Uterus (tissue), 4 donors: ENCODE data around the gene CAPZA3. TPM values are rescaled to one million over a fixed set of nuclear protein-coding genes. Genes with fewer than 3 reads are reported as not detected.
"Not testable (repeated sequence)": the region's sequence is repeated elsewhere in the genome, so short reads cannot be mapped to it uniquely, and the experiment has no call there.

Experiments used
- DNase-seq, 2 donors: peaks; one replicate each; pipeline ENCODE4 v3.0.0-alpha.2; 2019 to 2020
- H3K27ac ChIP-seq, 2 donors: fragments of 200-600 bp; sonication (generic); 1 replicate in 1 of 2; 2 replicates in 1 of 2; pipeline ENCODE4 v1.5.1; 2016 to 2018
- H3K27me3 ChIP-seq, 2 donors: fragments of 200-600 bp; sonication (generic); one replicate each; pipeline ENCODE4 v1.5.1; 2018 to 2019; ENCODE audit warnings: control low read depth in 1 of 2
- H3K36me3 ChIP-seq, 2 donors: fragments of 200-600 bp; sonication (generic); one replicate each; pipeline ENCODE4 v1.5.1; 2019; ENCODE audit warnings: control low read depth in 1 of 2
- H3K4me1 ChIP-seq, 2 donors: fragments of 200-600 bp; sonication (generic); one replicate each; pipeline ENCODE4 v1.5.1; 2018 to 2019; ENCODE audit warnings: control low read depth in 1 of 2
- H3K4me3 ChIP-seq, 2 donors: fragments of 200-600 bp; sonication (generic); 1 replicate in 1 of 2; 2 replicates in 1 of 2; pipeline ENCODE4 v1.5.1; 2018 to 2019; ENCODE audit warnings: mild to moderate bottlenecking in 1 of 2
- H3K9me3 ChIP-seq, 2 donors: fragments of 200-600 bp; sonication (generic); one replicate each; pipeline ENCODE4 v1.5.1; 2019; ENCODE audit warnings: control low read depth in 1 of 2
- POLR2A ChIP-seq, 2 donors: fragments of 450-650 bp; IDR thresholded peaks; one replicate each; pipeline ENCODE4 v1.6.1; 2016; ENCODE audit warnings: antibody characterized with exemption in 2 of 2, mild to moderate bottlenecking in 1 of 2, moderate library complexity in 1 of 2
- intact Hi-C: fragments of 100-400 bp; cut with DNase I; formaldehyde crosslinking; loops from one replicate; pipeline ENCODE4 v1.15.1; 2023; ENCODE audit warnings: low total_unique reads
- total RNA-seq, 4 donors: library from RNA; depleted of rRNA in 3 of 4; stranded (reverse); fragments of >200 nt in 3 of 4; gene quantifications; one replicate each; pipeline versions ENCODE4 v1.1.0 to v1.2.4, GENCODE V29; 2014 to 2023
- TF ChIP-seq, protein P1 (sequence below), 4 experiments: fragments of 200-600 bp in 2 of 4; fragments of 450-650 bp in 2 of 4; sonication (generic) in 2 of 4; IDR thresholded peaks; one replicate each; pipeline ENCODE4 v1.5.1; 2016 to 2019; ENCODE audit warnings: antibody characterized with exemption in 4 of 4, mild to moderate bottlenecking in 2 of 4, moderate library complexity in 1 of 4
- donor health status: DM: yes; HTN: yes; CAD: no.

CAPZA3 gene
- under 1 TPM in 1 of 4 donors, not detected in 3; 0.35 TPM for total RNA-seq

DNA sequence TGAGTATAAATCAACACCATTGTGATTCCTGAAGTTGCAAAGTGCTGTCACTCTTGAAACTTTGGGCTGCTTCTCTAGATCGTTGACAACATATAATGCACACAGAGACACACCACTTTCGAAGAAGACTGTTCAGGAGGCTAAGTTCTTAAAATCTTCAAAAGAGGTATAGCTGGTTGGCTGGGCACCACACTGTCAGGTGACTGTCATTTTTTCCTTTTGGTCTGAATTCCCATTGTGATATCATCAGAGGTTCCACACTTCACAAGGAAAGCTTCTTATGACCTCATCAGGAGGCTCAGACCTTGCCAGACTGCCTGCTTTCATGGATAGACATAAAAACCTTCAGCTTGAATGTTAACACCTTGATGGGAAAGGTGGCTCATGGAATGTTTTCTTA lies at the start of gene CAPZA3, which contains the start of gene PLCZ1:
Gene CAPZA3, plus strand, starts transcription at position 301 of the 400 bp plus-strand sequence. CDS start 150 bp downstream, outside the sequence.
Gene PLCZ1, minus strand, starts transcription at position 194 of the 400 bp plus-strand sequence. CDS start 641 bp downstream, outside the sequence.
- Histone ChIP-seq H3K9me3 (no peaks in the 10 kb centered on the region), H3K27ac (no peak within 1 kb of the TSS), H3K4me1 (no peaks in the 10 kb centered on the region), H3K4me3 (no peak within 1 kb of the TSS), H3K36me3 (no peaks in the 10 kb centered on the region), H3K27me3 (no peaks in the 10 kb centered on the region)
- intact Hi-C loops, result no loop called here
- no peak for DNase-seq
- TF ChIP-seq, protein P1, sequence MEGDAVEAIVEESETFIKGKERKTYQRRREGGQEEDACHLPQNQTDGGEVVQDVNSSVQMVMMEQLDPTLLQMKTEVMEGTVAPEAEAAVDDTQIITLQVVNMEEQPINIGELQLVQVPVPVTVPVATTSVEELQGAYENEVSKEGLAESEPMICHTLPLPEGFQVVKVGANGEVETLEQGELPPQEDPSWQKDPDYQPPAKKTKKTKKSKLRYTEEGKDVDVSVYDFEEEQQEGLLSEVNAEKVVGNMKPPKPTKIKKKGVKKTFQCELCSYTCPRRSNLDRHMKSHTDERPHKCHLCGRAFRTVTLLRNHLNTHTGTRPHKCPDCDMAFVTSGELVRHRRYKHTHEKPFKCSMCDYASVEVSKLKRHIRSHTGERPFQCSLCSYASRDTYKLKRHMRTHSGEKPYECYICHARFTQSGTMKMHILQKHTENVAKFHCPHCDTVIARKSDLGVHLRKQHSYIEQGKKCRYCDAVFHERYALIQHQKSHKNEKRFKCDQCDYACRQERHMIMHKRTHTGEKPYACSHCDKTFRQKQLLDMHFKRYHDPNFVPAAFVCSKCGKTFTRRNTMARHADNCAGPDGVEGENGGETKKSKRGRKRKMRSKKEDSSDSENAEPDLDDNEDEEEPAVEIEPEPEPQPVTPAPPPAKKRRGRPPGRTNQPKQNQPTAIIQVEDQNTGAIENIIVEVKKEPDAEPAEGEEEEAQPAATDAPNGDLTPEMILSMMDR (IDR thresholded peaks at IDR 0.05), result no peak
- TF ChIP-seq POLR2A (IDR thresholded peaks at IDR 0.05), result no peak

DNA sequence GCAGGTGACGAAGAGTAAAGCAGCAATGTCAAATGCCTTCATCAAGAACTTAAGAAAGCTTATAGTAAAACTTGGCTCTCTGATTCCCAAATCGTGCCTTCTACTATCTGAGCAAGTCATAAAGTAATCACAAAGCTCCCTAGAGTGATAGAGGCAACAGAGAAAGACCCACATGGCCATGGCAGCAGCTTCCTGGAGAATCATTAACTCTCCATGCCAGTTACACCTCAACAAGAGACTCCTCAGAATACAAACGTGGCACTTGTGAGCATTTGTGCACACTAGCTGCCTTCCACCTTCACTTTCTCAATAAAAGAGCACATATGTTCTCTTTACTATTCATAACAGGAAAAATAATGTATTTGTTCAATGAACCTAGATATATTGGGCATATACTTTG lies 48.1 kb upstream of the CAPZA3 start:
- H3K27ac ChIP-seq, result no peak overlapping the region

DNA sequence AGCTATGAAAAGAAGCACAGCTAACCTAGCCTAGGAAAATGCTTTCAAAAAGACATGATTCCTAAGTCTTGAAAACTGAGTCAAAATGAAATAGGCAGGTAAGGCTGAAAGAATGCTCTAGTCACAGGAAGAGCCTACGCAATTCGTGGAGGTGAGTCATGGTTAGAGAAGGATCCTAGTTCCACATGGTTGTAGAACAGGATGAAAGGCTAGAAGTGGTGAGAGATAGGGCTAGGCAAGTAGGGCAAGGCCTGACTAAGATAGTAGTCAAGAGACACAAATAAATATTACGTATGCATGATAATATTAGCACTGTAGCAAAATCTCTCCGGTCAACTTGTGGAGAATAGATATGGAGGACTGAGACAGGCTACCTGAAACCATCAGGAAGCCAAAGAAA lies 47.3 kb upstream of the CAPZA3 start:
- intact Hi-C loops, result no loop called here
- no peaks in the 10 kb centered on the region for H3K9me3 ChIP-seq
- no peak overlapping the region for H3K4me3 ChIP-seq
- H3K4me1 ChIP-seq, result no peaks in the 10 kb centered on the region
- H3K27ac ChIP-seq, result no peak overlapping the region
- no peak for DNase-seq
- no peaks in the 10 kb centered on the region for H3K36me3 ChIP-seq
- TF ChIP-seq POLR2A (IDR thresholded peaks at IDR 0.05), result no peak
- TF ChIP-seq, protein P1 (IDR thresholded peaks at IDR 0.05), result no peak
- H3K27me3 ChIP-seq, result no peaks in the 10 kb centered on the region

More for the DNA sequence above, 48.1 kb upstream of the CAPZA3 start:
- DNase-seq, result no peak
- intact Hi-C loops, result no loop called here
- Histone ChIP-seq H3K36me3 (no peaks in the 10 kb centered on the region), H3K4me1 (no peaks in the 10 kb centered on the region), H3K27me3 (no peaks in the 10 kb centered on the region), H3K4me3 (no peak overlapping the region), H3K9me3 (no peaks in the 10 kb centered on the region)
- TF ChIP-seq, protein P1 (IDR thresholded peaks at IDR 0.05), result no peak
- no peak for TF ChIP-seq POLR2A (IDR thresholded peaks at IDR 0.05)

- H3K4me1 ChIP-seq, H3K9me3 ChIP-seq, intact Hi-C loops: not testable (repeated sequence)
These were observed 43.9 kb upstream of the CAPZA3 start for GRCh38 chr12:18693986-18694385.

GRCh38 chr12:18696971-18697602 lies 40.8 kb upstream of the CAPZA3 start:
- H3K4me1 ChIP-seq, result no peaks in the 10 kb centered on the region
- H3K4me3 ChIP-seq, result no peak overlapping the region
- no peaks in the 10 kb centered on the region for H3K36me3 ChIP-seq
- intact Hi-C loops, result no loop called here
- DNase-seq, result no peak
- no peaks in the 10 kb centered on the region for H3K27me3 ChIP-seq
- no peak overlapping the region for H3K27ac ChIP-seq
- no peak for TF ChIP-seq POLR2A (IDR thresholded peaks at IDR 0.05)
- TF ChIP-seq, protein P1 (IDR thresholded peaks at IDR 0.05), result no peak
- no peaks in the 10 kb centered on the region for H3K9me3 ChIP-seq

More at GRCh38 chr12:18693986-18694385, 43.9 kb upstream of the CAPZA3 start:
- not testable (repeated sequence) for H3K4me3 ChIP-seq, DNase-seq, H3K27ac ChIP-seq, H3K27me3 ChIP-seq, H3K36me3 ChIP-seq
